ENCODE measurements around the gene FEM1B.

DNA sequence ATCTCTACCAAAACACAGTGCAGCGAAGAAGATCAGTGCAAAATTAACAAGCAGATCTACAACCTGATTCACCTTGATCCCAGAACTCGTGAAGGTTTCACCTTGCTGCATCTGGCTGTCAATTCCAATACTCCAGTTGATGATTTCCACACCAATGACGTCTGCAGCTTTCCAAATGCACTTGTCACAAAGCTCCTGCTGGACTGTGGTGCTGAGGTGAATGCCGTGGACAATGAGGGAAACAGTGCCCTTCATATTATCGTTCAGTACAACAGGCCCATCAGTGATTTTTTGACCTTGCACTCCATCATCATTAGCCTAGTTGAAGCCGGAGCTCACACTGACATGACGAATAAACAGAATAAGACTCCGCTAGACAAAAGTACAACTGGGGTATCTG, 13.2 kb downstream of the FEM1B start:
- TF ChIP-seq, protein P1, sequence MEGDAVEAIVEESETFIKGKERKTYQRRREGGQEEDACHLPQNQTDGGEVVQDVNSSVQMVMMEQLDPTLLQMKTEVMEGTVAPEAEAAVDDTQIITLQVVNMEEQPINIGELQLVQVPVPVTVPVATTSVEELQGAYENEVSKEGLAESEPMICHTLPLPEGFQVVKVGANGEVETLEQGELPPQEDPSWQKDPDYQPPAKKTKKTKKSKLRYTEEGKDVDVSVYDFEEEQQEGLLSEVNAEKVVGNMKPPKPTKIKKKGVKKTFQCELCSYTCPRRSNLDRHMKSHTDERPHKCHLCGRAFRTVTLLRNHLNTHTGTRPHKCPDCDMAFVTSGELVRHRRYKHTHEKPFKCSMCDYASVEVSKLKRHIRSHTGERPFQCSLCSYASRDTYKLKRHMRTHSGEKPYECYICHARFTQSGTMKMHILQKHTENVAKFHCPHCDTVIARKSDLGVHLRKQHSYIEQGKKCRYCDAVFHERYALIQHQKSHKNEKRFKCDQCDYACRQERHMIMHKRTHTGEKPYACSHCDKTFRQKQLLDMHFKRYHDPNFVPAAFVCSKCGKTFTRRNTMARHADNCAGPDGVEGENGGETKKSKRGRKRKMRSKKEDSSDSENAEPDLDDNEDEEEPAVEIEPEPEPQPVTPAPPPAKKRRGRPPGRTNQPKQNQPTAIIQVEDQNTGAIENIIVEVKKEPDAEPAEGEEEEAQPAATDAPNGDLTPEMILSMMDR (IDR thresholded peaks at IDR 0.05) = no peak
- no peak for TF ChIP-seq EP300 (IDR thresholded peaks at IDR 0.05)

Data from stomach (tissue), 4 donors.